GM06990 (cell line): ENCODE measurements around the gene TBC1D5.

ENCODE experiments used
- DNase-seq: peaks from one replicate; pipeline ENCODE4 v3.0.0-alpha.2; 2011; ENCODE audit not compliant: insufficient read length; ENCODE audit errors: extremely low read depth
- H3K27me3 ChIP-seq: replicated peaks from 2 replicates; pipeline ENCODE4 v1.6.0; 2011; ENCODE audit warnings: low read length; ENCODE audit not compliant: control insufficient read depth, insufficient read depth
- H3K36me3 ChIP-seq: 2 replicates; pipeline ENCODE4 v1.5.1; 2011; ENCODE audit warnings: low read length; ENCODE audit not compliant: control insufficient read depth, insufficient read depth
- H3K4me3 ChIP-seq: replicated peaks from 2 replicates; pipeline ENCODE4 v1.5.1; 2011; ENCODE audit warnings: low read depth, mild to moderate bottlenecking, control low read depth, low read length
- CTCF ChIP-seq: IDR thresholded peaks from 2 replicates; pipeline ENCODE4 v1.5.1; 2011; ENCODE audit warnings: low read length, control low read depth, mild to moderate bottlenecking, inconsistent platforms; ENCODE audit not compliant: insufficient read depth, poor library complexity, severe bottlenecking

The TBC1D5 gene

GRCh38 chr3:17553080-17553479, 189.4 kb downstream of the TBC1D5 start:
- TF ChIP-seq CTCF, result no peak
- DNase-seq, result no peak
- Histone ChIP-seq H3K27me3 (no peaks in the 10 kb centered on the region), H3K4me3 (no peak overlapping the region), H3K36me3 (no peaks in the 10 kb centered on the region)

GRCh38 chr3:17552351-17552750, 190.1 kb downstream of the TBC1D5 start:
- TF ChIP-seq CTCF, result no peak
- Histone ChIP-seq H3K4me3 (no peak overlapping the region), H3K36me3 (no peaks in the 10 kb centered on the region), H3K27me3 (no peaks in the 10 kb centered on the region)
- no peak for DNase-seq

- H3K4me3 ChIP-seq, result no peak overlapping the region
- H3K27me3 ChIP-seq, result no peaks in the 10 kb centered on the region
- TF ChIP-seq CTCF, result no peak
- no peak for DNase-seq
- H3K36me3 ChIP-seq, result no peaks in the 10 kb centered on the region
Observed at GRCh38 chr3:17551895-17552294, 190.5 kb downstream of the TBC1D5 start.

GRCh38 chr3:17551333-17551732, 191.1 kb downstream of the TBC1D5 start:
- Histone ChIP-seq H3K4me3 (no peak overlapping the region), H3K36me3 (no peaks in the 10 kb centered on the region), H3K27me3 (no peaks in the 10 kb centered on the region)
- no peak for TF ChIP-seq CTCF
- no peak for DNase-seq

GRCh38 chr3:17550624-17551023, 191.8 kb downstream of the TBC1D5 start:
- Histone ChIP-seq H3K4me3 (no peak overlapping the region), H3K27me3 (no peaks in the 10 kb centered on the region), H3K36me3 (no peaks in the 10 kb centered on the region)
- TF ChIP-seq CTCF, result no peak
- DNase-seq, result no peak
